Measurements from ENCODE around the gene ADORA2A.

The ADORA2A gene

GRCh38 chr22:24418786-24419474, 8.5 kb upstream of the ADORA2A start:
- Histone ChIP-seq H3K9me3 (ENCODE audit: control insufficient read depth, insufficient read depth, low read length) (no peaks in the 10 kb centered on the region), H3K9ac (ENCODE audit: low read depth, low read length) (no peak overlapping the region), H3K36me3 (ENCODE audit: insufficient read depth, low read length) (peaks cover 2% of the 10 kb centered on the region), H3K4me1 (ENCODE audit: insufficient read depth, low read length) (no peaks in the 10 kb centered on the region; the same call in 1 of the 2 replicates)

- no peaks in the 10 kb centered on the region; the same call in 1 of the 2 replicates for H3K4me1 ChIP-seq (ENCODE audit: insufficient read depth, low read length)
- no peaks in the 10 kb centered on the region for H3K9me3 ChIP-seq (ENCODE audit: control insufficient read depth, insufficient read depth, low read length)
- peaks cover 2% of the 10 kb centered on the region for H3K36me3 ChIP-seq (ENCODE audit: insufficient read depth, low read length)
- no peak overlapping the region for H3K9ac ChIP-seq (ENCODE audit: low read depth, low read length)
These were observed 7.9 kb upstream of the ADORA2A start for GRCh38 chr22:24419475-24419850.

GRCh38 chr22:24420072-24420976, 7.1 kb upstream of the ADORA2A start:
- no peak overlapping the region for H3K9ac ChIP-seq (ENCODE audit: low read depth, low read length)
- H3K4me1 ChIP-seq (ENCODE audit: insufficient read depth, low read length) = no peaks in the 10 kb centered on the region; the same call in 1 of the 2 replicates
- no peaks in the 10 kb centered on the region for H3K9me3 ChIP-seq (ENCODE audit: control insufficient read depth, insufficient read depth, low read length)
- no peaks in the 10 kb centered on the region for H3K36me3 ChIP-seq (ENCODE audit: insufficient read depth, low read length)

- H3K9me3 ChIP-seq (ENCODE audit: control insufficient read depth, insufficient read depth, low read length) = no peaks in the 10 kb centered on the region
- H3K36me3 ChIP-seq (ENCODE audit: insufficient read depth, low read length) = no peaks in the 10 kb centered on the region
- H3K4me1 ChIP-seq (ENCODE audit: insufficient read depth, low read length) = no peaks in the 10 kb centered on the region; the same call in 1 of the 2 replicates
- H3K9ac ChIP-seq (ENCODE audit: low read depth, low read length) = no peak overlapping the region
These were observed 6.4 kb upstream of the ADORA2A start for GRCh38 chr22:24420977-24421343.

- Histone ChIP-seq H3K9ac (ENCODE audit: low read depth, low read length) (no peak overlapping the region), H3K9me3 (ENCODE audit: control insufficient read depth, insufficient read depth, low read length) (no peaks in the 10 kb centered on the region), H3K4me1 (ENCODE audit: insufficient read depth, low read length) (no peaks in the 10 kb centered on the region; the same call in 1 of the 2 replicates), H3K36me3 (ENCODE audit: insufficient read depth, low read length) (no peaks in the 10 kb centered on the region)
These were observed 5.9 kb upstream of the ADORA2A start for GRCh38 chr22:24421428-24421931.

GRCh38 chr22:24422102-24422665, 5.2 kb upstream of the ADORA2A start:
- H3K36me3 ChIP-seq (ENCODE audit: insufficient read depth, low read length) = no peaks in the 10 kb centered on the region
- no peaks in the 10 kb centered on the region for H3K9me3 ChIP-seq (ENCODE audit: control insufficient read depth, insufficient read depth, low read length)
- H3K9ac ChIP-seq (ENCODE audit: low read depth, low read length) = no peak overlapping the region
- no peaks in the 10 kb centered on the region; the same call in 1 of the 2 replicates for H3K4me1 ChIP-seq (ENCODE audit: insufficient read depth, low read length)

GRCh38 chr22:24423519-24424000, 3.8 kb upstream of the ADORA2A start:
- H3K9ac ChIP-seq (ENCODE audit: low read depth, low read length) = peak overlapping the region; percentile 61; the same call in 1 of the 2 replicates
- H3K36me3 ChIP-seq (ENCODE audit: insufficient read depth, low read length) = no peaks in the 10 kb centered on the region
- H3K9me3 ChIP-seq (ENCODE audit: control insufficient read depth, insufficient read depth, low read length) = no peaks in the 10 kb centered on the region
- H3K4me1 ChIP-seq (ENCODE audit: insufficient read depth, low read length) = no peaks in the 10 kb centered on the region; the same call in 1 of the 2 replicates

GRCh38 chr22:24424001-24424900, 3.1 kb upstream of the ADORA2A start:
- Histone ChIP-seq H3K9ac (ENCODE audit: low read depth, low read length) (peak overlapping the region; percentile 61), H3K9me3 (ENCODE audit: control insufficient read depth, insufficient read depth, low read length) (no peaks in the 10 kb centered on the region), H3K4me1 (ENCODE audit: insufficient read depth, low read length) (peaks cover 4% of the 10 kb centered on the region; the same call in 1 of the 2 replicates), H3K36me3 (ENCODE audit: insufficient read depth, low read length) (no peaks in the 10 kb centered on the region)

- Histone ChIP-seq H3K9ac (ENCODE audit: low read depth, low read length) (peak overlapping the region; percentile 61), H3K36me3 (ENCODE audit: insufficient read depth, low read length) (no peaks in the 10 kb centered on the region), H3K4me1 (ENCODE audit: insufficient read depth, low read length) (peaks cover 4% of the 10 kb centered on the region; the same call in 1 of the 2 replicates), H3K9me3 (ENCODE audit: control insufficient read depth, insufficient read depth, low read length) (no peaks in the 10 kb centered on the region)
These were observed 2.3 kb upstream of the ADORA2A start for GRCh38 chr22:24424901-24425775.

- Histone ChIP-seq H3K9me3 (ENCODE audit: control insufficient read depth, insufficient read depth, low read length) (no peaks in the 10 kb centered on the region), H3K9ac (ENCODE audit: low read depth, low read length) (no peak overlapping the region), H3K36me3 (ENCODE audit: insufficient read depth, low read length) (no peaks in the 10 kb centered on the region), H3K4me1 (ENCODE audit: insufficient read depth, low read length) (peaks cover 4% of the 10 kb centered on the region; the same call in 1 of the 2 replicates)
These were observed 963 bp upstream of the ADORA2A start for GRCh38 chr22:24426436-24426835.

GRCh38 chr22:24426851-24427499, 424 bp upstream of the ADORA2A start:
- H3K36me3 ChIP-seq (ENCODE audit: insufficient read depth, low read length) = no peaks in the 10 kb centered on the region
- peaks cover 6% of the 10 kb centered on the region; the same call in 1 of the 2 replicates for H3K4me1 ChIP-seq (ENCODE audit: insufficient read depth, low read length)
- H3K9ac ChIP-seq (ENCODE audit: low read depth, low read length) = no peak overlapping the region
- no peaks in the 10 kb centered on the region for H3K9me3 ChIP-seq (ENCODE audit: control insufficient read depth, insufficient read depth, low read length)

- Histone ChIP-seq H3K9ac (ENCODE audit: low read depth, low read length) (no peak overlapping the region), H3K9me3 (ENCODE audit: control insufficient read depth, insufficient read depth, low read length) (no peaks in the 10 kb centered on the region), H3K36me3 (ENCODE audit: insufficient read depth, low read length) (no peaks in the 10 kb centered on the region), H3K4me1 (ENCODE audit: insufficient read depth, low read length) (peaks cover 12% of the 10 kb centered on the region; the same call in 1 of the 2 replicates)
These were observed 1.5 kb downstream of the ADORA2A start for GRCh38 chr22:24428751-24429410.

Data from ES-I3 (cell line).